Hepatocyte (in vitro differentiated cells): ENCODE data around the gene EPHA5. TPM values are rescaled to one million over a fixed set of nuclear protein-coding genes. Genes with fewer than 3 reads are reported as not detected.
"Not testable (repeated sequence)": the region's sequence is repeated elsewhere in the genome, so short reads cannot be mapped to it uniquely, and the experiment has no call there.

Experiments
- DNase-seq: peaks from one replicate; pipeline ENCODE4 v3.0.0-alpha.2; 2016; ENCODE audit warnings: low spot score
- H2AFZ ChIP-seq: fragments of 200-600 bp; sonication (generic); 2 replicates; pipeline ENCODE4 v1.6.0; 2016; ENCODE audit warnings: antibody characterized with exemption, mild to moderate bottlenecking
- H3K27ac ChIP-seq: fragments of 200-600 bp; sonication (generic); 2 replicates; pipeline ENCODE4 v1.5.1; 2016; ENCODE audit warnings: mild to moderate bottlenecking
- H3K27me3 ChIP-seq: fragments of 200-600 bp; sonication (generic); 2 replicates; pipeline ENCODE4 v1.6.1; 2016
- H3K36me3 ChIP-seq: fragments of 200-600 bp; sonication (generic); replicated peaks from 2 replicates; pipeline ENCODE4 v1.5.1; 2016; ENCODE audit warnings: low read depth; ENCODE audit not compliant: insufficient read depth
- H3K4me1 ChIP-seq: fragments of 200-600 bp; sonication (generic); 2 replicates; pipeline ENCODE4 v1.5.1; 2016; ENCODE audit warnings: mild to moderate bottlenecking, moderate library complexity; ENCODE audit not compliant: insufficient read depth
- H3K4me2 ChIP-seq: fragments of 200-600 bp; sonication (generic); 2 replicates; pipeline ENCODE4 v1.6.0; 2016
- H3K4me3 ChIP-seq: fragments of 200-600 bp; sonication (generic); 2 replicates; pipeline ENCODE4 v1.5.1; 2016; ENCODE audit warnings: mild to moderate bottlenecking
- H3K79me2 ChIP-seq: fragments of 200-600 bp; sonication (generic); 2 replicates; pipeline ENCODE4 v1.6.0; 2017; ENCODE audit warnings: mild to moderate bottlenecking
- H3K9me2 ChIP-seq: fragments of 200-600 bp; sonication (generic); replicated peaks from 2 replicates; pipeline ENCODE4 v1.6.0; 2017; ENCODE audit warnings: mild to moderate bottlenecking; ENCODE audit not compliant: insufficient read depth
- H3K9me3 ChIP-seq: fragments of 200-600 bp; sonication (generic); 2 replicates; pipeline ENCODE4 v1.5.1; 2016; ENCODE audit warnings: low read depth, mild to moderate bottlenecking
- H4K20me1 ChIP-seq: fragments of 200-600 bp; sonication (generic); 2 replicates; pipeline ENCODE4 v1.6.0; 2016; ENCODE audit warnings: mild to moderate bottlenecking; ENCODE audit not compliant: insufficient read depth, poor library complexity, severe bottlenecking
- EZH2 ChIP-seq: fragments of 200-600 bp; sonication (generic); IDR thresholded peaks from 2 replicates; pipeline ENCODE4 v1.6.1; 2016; ENCODE audit warnings: antibody characterized with exemption, mild to moderate bottlenecking, borderline replicate concordance
- EZH2phosphoT487 ChIP-seq: fragments of 200-600 bp; sonication (generic); IDR thresholded peaks from one replicate; pipeline ENCODE4 v1.6.1; 2018; ENCODE audit warnings: antibody characterized with exemption, mild to moderate bottlenecking, low read depth, moderate library complexity; ENCODE audit not compliant: unreplicated experiment, severe bottlenecking
- WGBS: methylation state at CpG from one replicate; pipeline ENCODE4 v1.1.6; 2016; ENCODE audit warnings: low lambda C conversion rate; ENCODE audit errors: missing lambda C conversion rate; 5-methylcytosine and 5-hydroxymethylcytosine counted together
- polyA plus RNA-seq: library from polyadenylated mRNA; unstranded; fragments of >200 nt; fragmentation: Nextera tagmentation; extraction: Ambion mirVana; gene quantifications from 2 replicates; pipeline ENCODE4 v1.2.1, GENCODE V29; 2016
- total RNA-seq: library from RNA; depleted of rRNA; stranded (reverse); fragments of >200 nt; gene quantifications from 2 replicates; pipeline ENCODE4 v1.2.3, GENCODE V29; 2014
- TF ChIP-seq, protein P1 (sequence below): fragments of 200-600 bp; sonication (generic); IDR thresholded peaks from 2 replicates; pipeline ENCODE4 v1.5.1; 2016; ENCODE audit warnings: antibody characterized with exemption, mild to moderate bottlenecking; ENCODE audit not compliant: poor library complexity

The EPHA5 gene
- total and polyA plus RNA-seq, 2 experiments from 2014 or later: 0.05 to 0.63 TPM

GRCh38 chr4:65336465-65336864 lies 333.8 kb downstream of the EPHA5 start:
- Histone ChIP-seq H3K27me3 (no peaks in the 10 kb centered on the region), H3K4me1 (no peaks in the 10 kb centered on the region), H3K27ac (no peak overlapping the region), H3K79me2 (no peaks in the 10 kb centered on the region), H3K9me2 (no peaks in the 10 kb centered on the region), H3K36me3 (no peaks in the 10 kb centered on the region), H3K4me3 (no peak overlapping the region), H2AFZ (no peak overlapping the region), H3K4me2 (no peak overlapping the region), H3K9me3 (no peaks in the 10 kb centered on the region), H4K20me1 (no peaks in the 10 kb centered on the region)
- 72% methylated on average over 1 of the region's 1 CpG for WGBS
- no peak for DNase-seq
- TF ChIP-seq, protein P1, sequence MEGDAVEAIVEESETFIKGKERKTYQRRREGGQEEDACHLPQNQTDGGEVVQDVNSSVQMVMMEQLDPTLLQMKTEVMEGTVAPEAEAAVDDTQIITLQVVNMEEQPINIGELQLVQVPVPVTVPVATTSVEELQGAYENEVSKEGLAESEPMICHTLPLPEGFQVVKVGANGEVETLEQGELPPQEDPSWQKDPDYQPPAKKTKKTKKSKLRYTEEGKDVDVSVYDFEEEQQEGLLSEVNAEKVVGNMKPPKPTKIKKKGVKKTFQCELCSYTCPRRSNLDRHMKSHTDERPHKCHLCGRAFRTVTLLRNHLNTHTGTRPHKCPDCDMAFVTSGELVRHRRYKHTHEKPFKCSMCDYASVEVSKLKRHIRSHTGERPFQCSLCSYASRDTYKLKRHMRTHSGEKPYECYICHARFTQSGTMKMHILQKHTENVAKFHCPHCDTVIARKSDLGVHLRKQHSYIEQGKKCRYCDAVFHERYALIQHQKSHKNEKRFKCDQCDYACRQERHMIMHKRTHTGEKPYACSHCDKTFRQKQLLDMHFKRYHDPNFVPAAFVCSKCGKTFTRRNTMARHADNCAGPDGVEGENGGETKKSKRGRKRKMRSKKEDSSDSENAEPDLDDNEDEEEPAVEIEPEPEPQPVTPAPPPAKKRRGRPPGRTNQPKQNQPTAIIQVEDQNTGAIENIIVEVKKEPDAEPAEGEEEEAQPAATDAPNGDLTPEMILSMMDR: no peak
- TF ChIP-seq EZH2 (no peak), EZH2phosphoT487 (no peak)

DNA sequence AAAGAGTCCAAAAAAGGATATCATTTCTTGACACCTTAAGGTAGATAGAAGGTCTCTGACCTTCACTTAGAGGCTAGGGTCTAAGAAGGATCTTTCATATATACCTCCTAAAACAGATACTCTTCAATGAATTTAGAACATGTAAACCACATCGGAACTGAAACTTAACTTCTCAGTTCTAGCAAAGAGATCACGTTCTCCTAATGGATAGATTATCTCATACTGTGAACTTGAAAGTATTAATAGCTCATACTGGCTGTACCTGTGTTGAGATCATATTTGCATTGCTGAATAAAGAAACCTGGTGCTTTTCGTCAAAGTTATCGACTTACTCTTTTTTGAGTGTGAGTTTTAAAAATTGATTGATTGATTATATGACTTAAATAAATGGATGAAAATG lies 353.8 kb downstream of the EPHA5 start:
- H3K27me3 ChIP-seq: no peaks in the 10 kb centered on the region
- no peak overlapping the region for H3K4me2 ChIP-seq
- H3K9me2 ChIP-seq: no peaks in the 10 kb centered on the region
- H4K20me1 ChIP-seq: no peaks in the 10 kb centered on the region
- H3K4me1 ChIP-seq: no peaks in the 10 kb centered on the region
- TF ChIP-seq EZH2phosphoT487: no peak
- TF ChIP-seq, protein P1: no peak
- TF ChIP-seq EZH2: no peak
- no peak overlapping the region for H3K4me3 ChIP-seq
- H3K36me3 ChIP-seq: no peaks in the 10 kb centered on the region
- no peaks in the 10 kb centered on the region for H3K79me2 ChIP-seq
- no peaks in the 10 kb centered on the region for H3K9me3 ChIP-seq
- 81% methylated on average over 4 of the region's 4 CpGs for WGBS
- DNase-seq: no peak
- no peak overlapping the region for H2AFZ ChIP-seq
- no peak overlapping the region for H3K27ac ChIP-seq

GRCh38 chr4:65311120-65311519 lies 359.2 kb downstream of the EPHA5 start:
- H3K4me2 ChIP-seq: no peak overlapping the region
- no peak for DNase-seq
- no peaks in the 10 kb centered on the region for H3K36me3 ChIP-seq
- no peak overlapping the region for H3K27ac ChIP-seq
- no peaks in the 10 kb centered on the region for H3K9me2 ChIP-seq
- no peak overlapping the region for H3K4me3 ChIP-seq
- H3K9me3 ChIP-seq: no peaks in the 10 kb centered on the region
- H3K4me1 ChIP-seq: no peaks in the 10 kb centered on the region
- H4K20me1 ChIP-seq: no peaks in the 10 kb centered on the region
- H3K79me2 ChIP-seq: no peaks in the 10 kb centered on the region
- no peak overlapping the region for H2AFZ ChIP-seq
- TF ChIP-seq EZH2phosphoT487: no peak
- TF ChIP-seq, protein P1: no peak
- TF ChIP-seq EZH2: no peak
- 94% methylated on average over 3 of the region's 3 CpGs for WGBS
- H3K27me3 ChIP-seq: no peaks in the 10 kb centered on the region

- H3K4me3 ChIP-seq: no peak overlapping the region
- WGBS: 92% methylated on average over 1 of the region's 1 CpG
- H3K9me2 ChIP-seq: no peaks in the 10 kb centered on the region
These were observed 359.7 kb downstream of the EPHA5 start for GRCh38 chr4:65310586-65310985.

DNA sequence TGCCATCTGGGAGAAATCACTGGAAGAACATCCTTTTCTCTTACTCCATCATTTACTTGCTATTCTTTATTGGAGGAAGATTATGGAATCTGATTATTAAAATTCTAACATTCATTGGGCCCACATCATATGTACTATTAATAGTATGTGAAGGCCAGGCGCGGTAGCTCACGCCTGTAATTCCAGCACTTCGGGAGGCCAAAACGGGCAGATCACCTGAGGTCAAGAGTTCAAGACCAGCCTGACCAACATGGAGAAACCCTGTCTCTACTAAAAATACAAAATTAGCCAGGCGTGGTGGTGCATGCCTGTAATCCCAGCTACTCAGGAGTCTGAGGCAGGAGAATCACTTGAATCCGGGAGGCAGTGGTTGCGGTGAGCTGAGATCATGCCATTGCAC lies 361.7 kb downstream of the EPHA5 start:
- H3K36me3 ChIP-seq, H3K79me2 ChIP-seq, H4K20me1 ChIP-seq, H3K4me3 ChIP-seq, H3K27ac ChIP-seq, H3K27me3 ChIP-seq, H2AFZ ChIP-seq, H3K9me2 ChIP-seq, DNase-seq, H3K9me3 ChIP-seq, H3K4me2 ChIP-seq, H3K4me1 ChIP-seq: not testable (repeated sequence)
- 97% methylated on average over 8 of the region's 8 CpGs for WGBS

More at GRCh38 chr4:65310586-65310985, 359.7 kb downstream of the EPHA5 start:
- no peak for TF ChIP-seq EZH2phosphoT487
- TF ChIP-seq, protein P1: no peak
- no peak for TF ChIP-seq EZH2
- Histone ChIP-seq H3K4me1 (no peaks in the 10 kb centered on the region), H3K27ac (no peak overlapping the region), H3K79me2 (no peaks in the 10 kb centered on the region), H3K4me2 (no peak overlapping the region), H4K20me1 (no peaks in the 10 kb centered on the region), H2AFZ (no peak overlapping the region), H3K27me3 (no peaks in the 10 kb centered on the region), H3K36me3 (no peaks in the 10 kb centered on the region), H3K9me3 (no peaks in the 10 kb centered on the region)
- no peak for DNase-seq
